ENCODE data around the gene SULF2.

SULF2 gene

DNA sequence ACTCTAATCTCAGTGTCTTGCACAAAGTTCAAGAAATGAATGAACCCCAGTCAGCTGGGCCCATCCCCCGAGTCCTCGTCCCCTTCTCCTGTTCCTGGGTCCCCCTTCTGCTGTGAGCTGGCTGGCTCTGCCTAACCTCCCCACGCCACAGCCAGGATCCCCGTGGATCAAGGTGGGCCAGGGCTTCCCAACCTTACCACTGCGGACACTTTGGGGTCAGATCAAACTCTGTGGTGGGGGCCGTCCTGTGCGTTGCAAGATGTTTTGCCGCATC, 116.2 kb downstream of the SULF2 start:
- no peak for DNase-seq (ENCODE audit: low read depth in 2 of 2)

DNA sequence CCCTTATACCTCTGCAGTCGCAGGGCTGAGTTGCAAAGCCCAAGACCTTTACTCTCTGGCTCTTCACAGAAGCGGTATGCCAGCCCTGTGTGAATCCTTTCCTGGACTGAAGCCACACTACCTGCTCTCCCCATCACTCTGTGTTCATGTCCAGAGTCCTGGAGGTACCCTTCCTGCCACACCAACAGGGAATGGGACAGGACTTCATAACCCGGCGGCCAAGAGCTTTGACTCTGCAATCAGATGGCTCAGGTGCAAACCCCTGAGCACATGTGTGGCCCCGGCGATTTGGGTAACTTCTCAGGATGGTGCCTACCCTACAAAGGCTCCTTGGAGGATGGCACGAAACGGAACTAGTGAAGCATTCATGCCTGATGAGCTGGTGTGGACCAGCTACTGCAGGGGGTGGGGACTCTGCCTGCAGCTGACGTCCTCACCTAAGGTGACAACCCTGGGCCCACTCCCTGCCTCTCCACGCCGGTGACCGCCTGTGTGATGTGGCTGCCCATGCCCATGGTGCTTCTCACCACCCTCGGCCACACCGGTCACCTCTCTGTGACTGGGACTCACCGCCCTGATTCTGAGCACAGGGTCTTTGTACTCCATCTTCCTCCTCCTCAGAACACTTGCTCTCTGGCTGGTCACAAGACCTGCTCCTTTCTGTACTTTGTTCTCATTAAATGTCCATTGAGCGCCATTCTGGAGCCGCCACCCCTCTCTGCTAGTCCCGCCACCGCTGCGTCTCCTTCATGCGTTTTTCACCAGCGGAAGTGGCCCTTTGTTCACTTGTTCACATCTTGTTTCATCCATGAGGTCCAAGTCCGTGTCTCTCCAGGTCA, 116.7 kb downstream of the SULF2 start:
- DNase-seq (ENCODE audit: low read depth in 2 of 2): no peak

- DNase-seq (ENCODE audit: low read depth in 2 of 2): no peak
Observed at GRCh38 chr20:47667531-47668312, 117.6 kb downstream of the SULF2 start.

GRCh38 chr20:47667086-47667485, 118.2 kb downstream of the SULF2 start:
- no peak for DNase-seq (ENCODE audit: low read depth in 2 of 2)

DNA sequence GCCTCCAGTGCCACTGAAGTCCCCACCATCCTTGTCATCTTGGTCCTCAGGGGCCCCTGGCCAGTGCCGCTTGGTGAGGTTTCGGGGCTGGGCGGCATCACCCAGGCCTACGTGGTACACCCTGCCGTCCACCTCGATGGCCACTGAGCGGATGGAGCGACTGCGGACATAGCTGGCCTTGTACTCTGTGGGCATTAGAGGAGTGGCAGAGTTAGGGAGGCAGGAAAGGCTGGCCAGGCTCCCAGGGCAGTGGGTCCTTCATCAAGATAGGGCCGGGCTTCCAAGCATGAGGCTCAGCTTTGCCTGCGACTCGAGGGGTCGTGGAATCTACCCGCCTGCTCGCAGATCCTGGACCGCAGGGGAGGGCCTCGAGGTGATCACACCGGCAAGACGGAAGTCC, 119.0 kb downstream of the SULF2 start:
- DNase-seq (ENCODE audit: low read depth in 2 of 2): no peak

GRCh38 chr20:47665221-47665991, 119.9 kb downstream of the SULF2 start:
- no peak for DNase-seq (ENCODE audit: low read depth in 2 of 2)

DNA sequence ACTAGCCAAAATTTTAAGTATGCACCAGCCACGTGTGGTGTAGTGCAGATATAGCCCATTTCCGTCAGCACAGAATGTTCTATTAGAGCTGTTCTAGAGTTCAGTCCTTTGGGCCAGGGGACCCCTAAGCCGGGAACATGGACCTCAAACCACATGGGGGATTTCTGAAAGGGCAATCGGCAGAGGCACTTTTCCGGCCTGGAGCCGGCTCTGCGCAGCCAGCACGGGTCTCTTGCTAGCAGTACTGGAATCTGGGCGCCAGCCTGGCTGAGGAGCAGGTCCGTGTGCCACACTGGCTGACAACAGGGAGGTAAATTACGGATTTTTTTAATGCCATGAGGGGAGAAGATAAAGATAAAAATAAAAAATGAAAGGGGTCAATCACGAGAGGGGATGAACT, 120.5 kb downstream of the SULF2 start:
- DNase-seq (ENCODE audit: low read depth in 2 of 2): no peak

DNA sequence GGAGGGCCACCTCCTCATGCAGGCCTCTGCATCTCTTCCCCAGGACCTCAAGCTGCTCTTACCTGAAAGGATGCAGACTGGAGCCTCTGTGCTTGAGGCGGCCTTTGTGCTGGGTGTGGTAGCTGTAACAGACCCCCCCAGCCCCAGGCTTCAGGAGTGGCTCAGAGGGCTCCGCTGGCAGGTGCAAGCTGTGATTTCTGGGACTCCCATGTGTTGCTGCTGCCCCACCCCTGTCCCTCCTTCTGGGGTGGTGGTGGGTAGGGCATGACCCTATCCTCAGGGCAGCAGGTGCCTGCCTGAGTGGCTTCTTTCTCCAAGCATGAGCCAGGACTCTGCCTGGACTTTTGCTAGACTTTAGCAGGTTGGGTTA, 121.2 kb downstream of the SULF2 start:
- DNase-seq (ENCODE audit: low read depth in 2 of 2): no peak

DNA sequence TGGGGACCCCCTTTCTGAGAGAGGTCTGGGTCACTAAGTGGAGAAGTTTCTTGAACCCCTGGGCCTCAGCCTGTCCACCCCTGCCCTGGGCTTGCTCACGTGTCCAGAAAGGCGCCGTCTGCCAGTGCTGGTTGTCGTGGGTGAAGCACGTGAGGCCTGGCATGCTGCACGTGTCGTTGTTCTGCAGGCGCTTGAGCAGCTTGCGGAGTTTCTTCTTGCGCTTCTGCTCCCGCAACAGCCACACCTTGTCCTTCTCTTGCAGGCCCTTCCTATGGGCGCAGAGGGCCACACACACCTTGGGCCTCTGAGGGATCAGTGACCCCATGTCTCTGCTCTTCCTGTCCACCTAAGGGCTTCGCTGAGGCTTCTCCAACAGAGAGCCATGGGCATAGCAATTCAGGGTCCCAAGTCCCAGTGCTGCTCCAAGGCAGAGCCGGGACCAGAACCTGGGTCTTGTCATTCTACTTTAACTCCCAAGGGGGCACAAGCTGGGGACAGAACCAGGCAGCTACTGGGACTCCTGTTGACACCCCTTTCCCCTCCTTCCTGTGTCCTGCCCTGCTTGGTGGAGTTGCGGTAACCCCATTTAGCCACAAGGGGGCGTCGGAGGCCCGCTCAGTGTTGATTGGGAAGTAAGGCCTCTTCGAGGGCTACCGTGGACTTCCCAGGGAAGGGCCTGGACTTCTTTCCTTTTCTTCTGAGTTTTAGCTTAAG, 121.8 kb downstream of the SULF2 start:
- DNase-seq (ENCODE audit: low read depth in 2 of 2): peak; percentile 55 to 69

DNA sequence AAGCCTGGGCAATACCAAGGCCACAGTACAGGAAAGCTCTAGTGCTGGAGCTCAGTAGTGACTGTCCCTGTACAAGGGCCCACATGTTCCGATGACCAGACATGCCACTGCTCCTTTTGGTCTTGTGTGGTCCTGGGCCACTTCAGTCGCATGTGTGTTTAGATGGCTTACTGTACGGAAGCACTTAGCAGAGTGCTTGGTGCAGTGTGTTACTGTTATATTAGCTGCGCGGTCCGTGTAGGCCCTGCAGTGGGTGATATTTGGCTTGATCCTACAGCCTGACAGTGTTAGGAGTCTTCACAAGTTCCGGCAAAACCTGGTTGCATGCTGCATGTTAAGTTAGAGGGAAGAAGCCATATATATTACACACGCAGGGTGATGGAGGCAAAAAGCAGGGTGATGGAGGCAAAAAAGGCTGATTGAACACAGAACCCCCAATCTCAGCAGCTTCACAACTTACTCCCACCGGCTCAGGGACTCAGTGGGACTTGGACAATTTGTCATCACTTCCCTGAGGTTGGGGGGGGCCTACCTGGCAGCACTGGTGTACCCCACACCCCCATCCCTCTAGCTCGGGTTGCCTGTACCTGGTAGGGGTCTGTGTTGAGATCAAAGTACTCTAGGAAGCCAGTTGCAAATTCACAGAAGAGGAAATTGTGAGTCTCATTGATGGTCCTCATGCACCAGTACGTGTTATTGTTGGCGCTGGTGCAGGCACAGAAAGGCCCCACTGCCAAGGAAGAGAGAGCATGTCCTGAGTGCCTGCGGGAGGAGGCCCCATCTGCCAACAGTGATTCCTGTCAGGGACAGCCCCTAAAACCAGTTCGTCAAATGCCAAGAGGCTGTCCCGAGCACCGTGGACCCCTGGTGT, 122.6 kb downstream of the SULF2 start:
- no peak for DNase-seq (ENCODE audit: low read depth in 2 of 2)

DNA sequence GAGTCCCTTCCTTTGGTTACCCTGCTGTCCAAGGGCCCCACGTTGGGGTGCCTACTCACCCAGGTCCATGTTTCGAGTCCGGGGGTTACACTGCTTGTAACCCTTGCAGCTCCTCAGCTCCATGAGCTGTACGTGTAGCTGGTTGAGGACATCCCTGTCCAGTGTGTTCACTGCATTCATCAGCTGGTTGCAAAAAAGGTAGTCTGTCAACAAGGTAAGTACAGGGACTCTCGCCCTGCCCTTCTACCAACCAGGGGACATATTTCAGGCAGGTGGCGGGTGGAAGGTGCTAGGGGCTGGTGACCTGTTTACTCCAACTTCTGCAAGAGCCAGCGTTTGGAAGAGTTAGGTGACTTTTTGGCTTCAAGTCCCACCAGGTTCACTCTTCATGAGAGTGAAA, 123.6 kb downstream of the SULF2 start:
- DNase-seq (ENCODE audit: low read depth in 2 of 2): no peak

- no peak for DNase-seq (ENCODE audit: low read depth in 2 of 2)
Observed at GRCh38 chr20:47660983-47661700, 124.1 kb downstream of the SULF2 start.

DNA sequence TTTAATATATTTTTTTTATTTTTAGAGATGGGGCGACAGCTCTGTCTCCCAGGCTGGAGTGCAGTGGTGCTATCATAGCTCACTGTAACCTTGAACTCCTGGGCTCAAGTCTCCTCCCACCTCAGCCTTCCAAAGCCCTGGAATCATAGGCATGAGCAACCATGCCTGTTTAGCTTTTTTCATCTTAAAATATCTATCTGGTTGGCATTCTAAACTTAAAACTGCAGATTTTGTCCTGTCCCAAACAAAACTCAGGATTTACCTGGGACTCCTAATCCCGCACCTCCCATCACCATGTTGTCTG, 124.7 kb downstream of the SULF2 start:
- no peak for DNase-seq (ENCODE audit: low read depth in 2 of 2)

DNA sequence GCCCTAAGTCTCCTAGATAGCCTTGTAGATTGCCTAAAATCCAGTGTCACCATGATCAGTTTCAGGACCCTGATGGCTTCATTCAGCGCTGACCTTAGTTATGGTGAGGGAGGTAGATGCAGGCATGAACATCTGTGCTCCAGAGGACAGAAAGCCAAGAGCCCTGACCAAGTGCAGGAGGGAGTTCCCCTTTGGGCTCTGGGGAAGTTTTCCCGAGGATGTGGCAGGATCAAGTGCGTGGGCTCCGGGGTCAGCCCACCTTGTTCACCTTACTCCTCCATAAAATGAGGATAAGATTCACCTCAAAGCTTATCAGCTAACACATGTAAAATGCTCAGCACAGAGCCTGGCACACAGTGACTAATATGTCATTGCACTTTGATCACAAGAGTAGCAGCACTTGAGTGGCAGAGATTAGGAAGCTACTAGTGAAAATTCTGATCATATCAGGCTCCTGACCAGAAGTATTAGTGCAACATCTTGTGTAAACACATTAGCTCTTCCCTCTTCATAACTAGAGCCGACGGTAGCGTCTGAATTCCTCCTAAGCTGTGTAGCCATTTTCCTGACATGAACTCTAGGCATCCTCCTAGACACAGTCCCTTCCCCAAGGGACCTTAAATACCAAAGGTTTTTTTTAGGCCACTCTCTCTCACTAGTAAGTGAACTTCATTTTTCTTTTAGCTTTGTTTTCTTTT, 125.2 kb downstream of the SULF2 start:
- no peak for DNase-seq (ENCODE audit: low read depth in 2 of 2)

- DNase-seq (ENCODE audit: low read depth in 2 of 2): no peak
Observed at GRCh38 chr20:47656318-47656717, 129.0 kb downstream of the SULF2 start.

GRCh38 chr20:47655635-47656034, 129.6 kb downstream of the SULF2 start:
- DNase-seq (ENCODE audit: low read depth in 2 of 2): no peak

DNA sequence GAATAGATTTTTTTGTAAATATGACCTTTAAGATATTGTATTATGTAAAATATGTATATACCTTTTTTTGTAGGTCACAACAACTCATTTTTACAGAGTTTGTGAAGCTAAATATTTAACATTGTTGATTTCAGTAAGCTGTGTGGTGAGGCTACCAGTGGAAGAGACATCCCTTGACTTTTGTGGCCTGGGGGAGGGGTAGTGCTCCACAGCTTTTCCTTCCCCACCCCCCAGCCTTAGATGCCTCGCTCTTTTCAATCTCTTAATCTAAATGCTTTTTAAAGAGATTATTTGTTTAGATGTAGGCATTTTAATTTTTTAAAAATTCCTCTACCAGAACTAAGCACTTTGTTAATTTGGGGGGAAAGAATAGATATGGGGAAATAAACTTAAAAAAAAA, 130.9 kb downstream of the SULF2 start:
- DNase-seq (ENCODE audit: low read depth in 2 of 2): no peak

GRCh38 chr20:47653869-47654268, 131.4 kb downstream of the SULF2 start:
- no peak for DNase-seq (ENCODE audit: low read depth in 2 of 2)

GRCh38 chr20:47652794-47653193, 132.5 kb downstream of the SULF2 start:
- no peak for DNase-seq (ENCODE audit: low read depth in 2 of 2)

DNA sequence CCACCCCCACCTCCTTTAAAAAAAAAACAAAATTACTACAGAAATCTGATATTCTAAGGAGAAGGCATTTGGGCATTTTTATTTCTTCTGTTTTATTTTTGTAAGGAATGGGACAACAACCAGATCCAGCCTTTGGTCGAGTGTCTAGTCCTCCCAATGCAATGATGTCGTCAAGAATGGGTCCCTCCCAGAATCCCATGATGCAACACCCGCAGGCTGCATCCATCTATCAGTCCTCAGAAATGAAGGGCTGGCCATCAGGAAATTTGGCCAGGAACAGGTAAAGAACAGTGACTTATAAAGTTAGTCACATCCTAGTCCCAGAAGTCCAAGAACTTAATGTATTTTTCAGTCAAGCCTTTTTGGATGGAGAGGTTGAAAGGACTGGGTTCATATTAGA, 133.0 kb downstream of the SULF2 start:
- no peak for DNase-seq (ENCODE audit: low read depth in 2 of 2)
